ENCODE results near the gene OTULIN.

DNA sequence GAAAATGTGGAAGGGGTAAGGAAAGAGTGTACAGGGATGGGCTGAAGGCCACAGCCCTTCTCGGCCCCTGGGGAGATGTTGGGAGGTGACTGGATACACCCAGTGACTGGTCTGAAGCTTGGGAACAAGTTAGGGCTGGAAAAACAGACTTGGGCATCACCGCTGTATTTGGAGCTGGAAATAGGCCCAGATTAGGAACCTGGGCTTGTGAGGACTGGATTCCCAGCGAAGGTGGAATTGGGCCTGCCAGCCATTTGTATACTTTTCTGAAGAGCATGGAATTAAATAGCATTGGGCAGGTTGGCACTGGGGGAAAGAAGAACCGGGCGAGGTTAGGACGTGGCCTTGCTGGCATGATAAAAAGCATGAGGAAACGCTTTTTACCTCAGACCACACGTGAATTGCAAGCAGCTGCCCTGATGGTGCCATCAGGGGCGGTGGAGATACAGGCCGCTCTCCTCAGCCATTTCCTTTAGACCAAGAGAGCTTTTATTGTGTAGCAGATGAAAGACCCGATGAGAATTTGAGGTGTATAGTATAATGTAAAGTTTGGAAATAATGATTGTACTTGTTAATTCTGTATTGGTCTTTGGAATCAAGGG, 37.8 kb downstream of the OTULIN start:
- TF ChIP-seq, protein P1, sequence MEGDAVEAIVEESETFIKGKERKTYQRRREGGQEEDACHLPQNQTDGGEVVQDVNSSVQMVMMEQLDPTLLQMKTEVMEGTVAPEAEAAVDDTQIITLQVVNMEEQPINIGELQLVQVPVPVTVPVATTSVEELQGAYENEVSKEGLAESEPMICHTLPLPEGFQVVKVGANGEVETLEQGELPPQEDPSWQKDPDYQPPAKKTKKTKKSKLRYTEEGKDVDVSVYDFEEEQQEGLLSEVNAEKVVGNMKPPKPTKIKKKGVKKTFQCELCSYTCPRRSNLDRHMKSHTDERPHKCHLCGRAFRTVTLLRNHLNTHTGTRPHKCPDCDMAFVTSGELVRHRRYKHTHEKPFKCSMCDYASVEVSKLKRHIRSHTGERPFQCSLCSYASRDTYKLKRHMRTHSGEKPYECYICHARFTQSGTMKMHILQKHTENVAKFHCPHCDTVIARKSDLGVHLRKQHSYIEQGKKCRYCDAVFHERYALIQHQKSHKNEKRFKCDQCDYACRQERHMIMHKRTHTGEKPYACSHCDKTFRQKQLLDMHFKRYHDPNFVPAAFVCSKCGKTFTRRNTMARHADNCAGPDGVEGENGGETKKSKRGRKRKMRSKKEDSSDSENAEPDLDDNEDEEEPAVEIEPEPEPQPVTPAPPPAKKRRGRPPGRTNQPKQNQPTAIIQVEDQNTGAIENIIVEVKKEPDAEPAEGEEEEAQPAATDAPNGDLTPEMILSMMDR (conservative IDR thresholded peaks at IDR 0.05; ENCODE audit: low read length) = no peak
- no peak for TF ChIP-seq EZH2phosphoT487 (IDR thresholded peaks at IDR 0.05; ENCODE audit: borderline replicate concordance)
